Mucosa of rectum (tissue), 2 donors: Measurements from ENCODE around the gene PCCA.
"Not testable (repeated sequence)": the region's sequence is repeated elsewhere in the genome, so short reads cannot be mapped to it uniquely, and the experiment has no call there.

Source experiments
- H3K27ac ChIP-seq, 2 donors: one replicate each; pipeline ENCODE4 v1.7.0; 2013; ENCODE audit warnings: inconsistent platforms in 2 of 2, low read depth in 2 of 2, low read length in 2 of 2
- H3K27me3 ChIP-seq, 2 donors: one replicate each; pipeline ENCODE4 v1.7.0; 2013; ENCODE audit warnings: low read length in 2 of 2; ENCODE audit not compliant: control insufficient read depth in 2 of 2, insufficient read depth in 2 of 2
- H3K36me3 ChIP-seq, 2 donors: one replicate each; pipeline ENCODE4 v1.7.0; 2013; ENCODE audit warnings: low read length in 2 of 2; ENCODE audit not compliant: control insufficient read depth in 2 of 2, insufficient read depth in 2 of 2
- H3K4me1 ChIP-seq, 2 donors: one replicate each; pipeline ENCODE4 v1.7.0; 2013; ENCODE audit warnings: low read length in 2 of 2, mild to moderate bottlenecking in 1 of 2; ENCODE audit not compliant: control insufficient read depth in 2 of 2, insufficient read depth in 2 of 2
- H3K4me3 ChIP-seq, 2 donors: one replicate each; pipeline ENCODE4 v1.7.0; 2013; ENCODE audit warnings: low read length in 2 of 2
- H3K9ac ChIP-seq, 2 donors: one replicate each; pipeline ENCODE4 v1.7.0; 2013; ENCODE audit warnings: low read length in 2 of 2, low read depth in 1 of 2, mild to moderate bottlenecking in 1 of 2
- H3K9me3 ChIP-seq, 2 donors: one replicate each; pipeline ENCODE4 v1.7.0; 2013; ENCODE audit warnings: low read length in 2 of 2; ENCODE audit not compliant: control insufficient read depth in 2 of 2
- donor health status: healthy.
- donor health status: Normal muscosa, but diverticular disease.

The PCCA gene

DNA sequence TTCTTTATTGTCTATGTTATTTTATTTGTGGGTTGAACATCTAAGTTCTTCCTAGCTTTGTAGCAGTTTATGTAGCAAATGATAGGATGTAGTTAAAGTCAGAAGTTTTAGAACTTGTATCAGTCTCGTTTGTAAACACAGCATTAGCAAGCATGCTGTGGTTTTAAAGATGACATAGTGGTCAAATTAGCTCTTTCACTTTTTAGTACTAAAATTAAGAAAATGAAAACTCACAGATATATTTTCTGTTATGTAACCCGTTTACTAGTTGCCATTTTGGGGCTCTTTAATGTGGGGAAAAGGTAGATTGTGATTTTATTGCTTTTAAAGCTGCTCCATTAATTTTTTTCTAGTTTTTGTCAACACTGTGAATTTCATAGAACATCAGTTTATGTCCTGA lies 216.5 kb downstream of the PCCA start:
- H3K36me3 ChIP-seq = peaks cover 10% of the 10 kb centered on the region in 2 donors
- H3K27me3 ChIP-seq = no peaks in the 10 kb centered on the region
- H3K9me3 ChIP-seq = no peaks in the 10 kb centered on the region
- H3K27ac ChIP-seq = no peak overlapping the region
- no peak overlapping the region for H3K9ac ChIP-seq
- H3K4me1 ChIP-seq = no peaks in the 10 kb centered on the region
- no peak overlapping the region for H3K4me3 ChIP-seq

DNA sequence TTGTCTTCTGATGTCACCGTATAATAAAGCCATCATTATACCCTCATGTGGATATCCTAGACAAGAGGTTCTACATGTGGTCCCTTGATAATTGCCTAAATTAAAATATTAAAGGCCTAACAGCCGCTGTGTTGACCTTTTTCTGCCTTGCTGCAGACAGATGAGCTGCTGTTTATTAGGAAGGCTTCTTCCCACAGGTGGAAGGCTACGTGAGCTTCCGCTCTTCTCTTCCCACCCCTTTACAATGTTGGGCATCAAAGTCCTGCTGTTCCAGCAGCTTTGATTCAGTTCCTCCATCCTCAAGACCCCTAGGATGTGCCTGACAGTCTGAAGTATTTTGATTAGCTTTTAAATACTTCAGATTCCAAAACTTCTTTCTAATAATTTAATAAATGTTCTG lies 217.1 kb downstream of the PCCA start:
- H3K36me3 ChIP-seq = peaks cover 10% of the 10 kb centered on the region in 2 donors
- no peaks in the 10 kb centered on the region for H3K9me3 ChIP-seq
- no peaks in the 10 kb centered on the region for H3K27me3 ChIP-seq
- H3K4me3 ChIP-seq = no peak overlapping the region
- H3K9ac ChIP-seq = no peak overlapping the region
- no peaks in the 10 kb centered on the region for H3K4me1 ChIP-seq
- H3K27ac ChIP-seq = no peak overlapping the region

DNA sequence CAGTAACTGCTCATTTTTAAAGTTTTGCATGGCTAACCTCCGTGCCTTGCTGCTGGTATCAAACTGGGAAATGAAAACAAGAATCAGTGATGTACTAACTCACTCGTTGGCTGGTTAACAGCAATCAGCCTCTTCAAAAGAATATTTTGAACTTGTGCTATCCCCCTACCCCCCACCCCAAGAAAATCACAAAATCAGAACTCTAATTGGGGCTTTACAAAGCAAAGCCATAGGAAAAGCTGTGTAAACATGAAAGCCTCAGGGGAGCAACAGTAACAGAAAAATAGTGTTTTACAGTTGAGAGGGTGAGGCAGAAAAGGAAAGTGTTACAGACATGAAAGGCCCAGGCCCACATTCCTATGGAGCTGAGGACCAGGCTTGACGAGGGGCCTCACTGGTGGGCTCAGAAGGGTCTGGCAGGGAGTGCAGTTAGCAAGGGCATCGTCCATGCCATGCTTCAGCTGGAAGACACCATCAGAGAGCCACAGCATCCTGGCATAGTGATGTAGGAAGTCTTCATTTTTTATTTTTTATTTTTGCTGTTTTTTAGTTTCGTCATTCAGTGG lies 217.6 kb downstream of the PCCA start:
- Histone ChIP-seq H3K4me1 (no peaks in the 10 kb centered on the region), H3K9ac (no peak overlapping the region), H3K9me3 (no peaks in the 10 kb centered on the region), H3K27ac (no peak overlapping the region), H3K27me3 (no peaks in the 10 kb centered on the region), H3K4me3 (no peak overlapping the region), H3K36me3 (peaks cover 10% of the 10 kb centered on the region in 2 donors)

DNA sequence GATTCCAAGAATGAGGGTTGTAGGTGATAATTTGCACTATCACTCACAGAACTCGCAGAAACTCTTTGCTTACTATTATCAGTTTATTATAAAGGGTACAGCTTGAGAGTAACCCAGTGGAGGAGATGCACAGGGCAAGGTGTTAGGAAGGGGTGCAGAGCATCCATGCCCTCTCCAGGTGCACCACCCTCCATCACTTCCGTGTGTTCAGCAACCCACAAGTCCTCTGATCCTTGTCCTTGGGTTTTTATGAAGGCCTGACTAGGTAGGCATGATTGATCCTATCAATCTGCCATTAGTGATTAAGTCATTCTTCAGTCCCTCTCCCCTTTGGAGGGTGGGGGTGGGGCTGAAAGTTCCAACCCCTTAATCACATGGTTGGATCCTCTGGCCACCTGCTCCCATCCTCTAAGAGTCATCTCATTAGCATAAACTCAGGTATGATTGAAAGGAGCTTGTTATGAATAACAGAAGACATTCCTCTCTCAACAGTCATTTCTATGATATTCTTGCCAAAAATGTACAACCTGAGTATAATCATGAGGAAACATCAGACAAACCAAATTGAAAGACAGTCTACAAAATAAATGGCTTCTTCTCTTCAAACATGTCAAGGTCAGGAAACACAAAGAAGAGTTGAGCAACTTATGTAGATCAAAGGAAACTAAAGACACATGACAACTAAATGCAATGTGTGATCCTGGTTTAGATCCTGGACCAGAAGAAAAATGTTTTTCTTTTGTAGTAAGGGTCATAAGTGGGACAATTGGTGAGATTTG lies 225.4 kb downstream of the PCCA start:
- H3K27me3 ChIP-seq = no peaks in the 10 kb centered on the region
- peaks cover 0 to 2% of the 10 kb centered on the region in 2 donors for H3K9me3 ChIP-seq
- no peak overlapping the region for H3K27ac ChIP-seq
- peaks cover 13 to 14% of the 10 kb centered on the region in 2 donors for H3K36me3 ChIP-seq
- no peaks in the 10 kb centered on the region for H3K4me1 ChIP-seq
- no peak overlapping the region for H3K4me3 ChIP-seq
- no peak overlapping the region for H3K9ac ChIP-seq

DNA sequence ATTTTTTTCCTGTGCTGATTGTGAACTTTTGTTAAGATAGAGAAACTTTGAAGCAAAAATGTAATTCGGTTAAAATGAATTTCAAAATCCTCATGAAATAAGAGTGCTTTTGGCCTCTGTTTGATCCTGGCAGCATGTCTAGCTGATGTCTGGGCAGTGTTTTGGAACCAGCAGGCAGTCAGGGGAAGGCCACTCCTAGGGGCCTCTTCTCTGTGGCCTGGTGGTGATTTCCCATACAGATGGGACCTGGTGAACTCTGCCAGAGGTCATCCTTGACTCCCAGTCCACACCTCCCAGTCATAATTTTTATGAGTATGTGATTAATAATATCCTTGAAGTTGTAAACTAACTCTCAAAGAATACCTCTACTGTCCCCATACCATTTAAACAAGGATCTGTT lies 226.6 kb downstream of the PCCA start:
- no peak overlapping the region for H3K9ac ChIP-seq
- H3K4me3 ChIP-seq = no peak overlapping the region

DNA sequence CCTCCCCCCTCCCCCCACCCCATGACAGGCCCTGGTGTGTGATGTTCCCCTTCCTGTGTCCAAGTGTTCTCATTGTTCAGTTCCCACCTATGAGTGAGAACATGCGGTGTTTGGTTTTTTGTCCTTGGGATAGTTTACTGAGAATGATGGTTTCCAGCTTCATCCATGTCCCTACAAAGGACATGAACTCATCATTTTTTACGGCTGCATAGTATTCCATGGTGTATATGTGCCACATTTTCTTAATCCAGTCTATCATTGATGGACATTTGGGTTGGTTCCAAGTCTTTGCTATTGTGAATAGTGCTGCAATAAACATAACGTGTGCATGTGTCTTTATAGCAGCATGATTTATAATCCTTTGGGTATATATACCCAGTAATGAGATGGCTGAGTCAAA lies 229.6 kb downstream of the PCCA start:
- not testable (repeated sequence) for H3K4me3 ChIP-seq, H3K9ac ChIP-seq, H3K4me1 ChIP-seq, H3K27me3 ChIP-seq, H3K9me3 ChIP-seq, H3K36me3 ChIP-seq, H3K27ac ChIP-seq

More for the DNA sequence above, 226.6 kb downstream of the PCCA start:
- Histone ChIP-seq H3K27me3 (no peaks in the 10 kb centered on the region), H3K9me3 (peaks cover 0 to 2% of the 10 kb centered on the region in 2 donors), H3K4me1 (no peaks in the 10 kb centered on the region), H3K36me3 (peaks cover 4 to 7% of the 10 kb centered on the region in 2 donors), H3K27ac (no peak overlapping the region)

DNA sequence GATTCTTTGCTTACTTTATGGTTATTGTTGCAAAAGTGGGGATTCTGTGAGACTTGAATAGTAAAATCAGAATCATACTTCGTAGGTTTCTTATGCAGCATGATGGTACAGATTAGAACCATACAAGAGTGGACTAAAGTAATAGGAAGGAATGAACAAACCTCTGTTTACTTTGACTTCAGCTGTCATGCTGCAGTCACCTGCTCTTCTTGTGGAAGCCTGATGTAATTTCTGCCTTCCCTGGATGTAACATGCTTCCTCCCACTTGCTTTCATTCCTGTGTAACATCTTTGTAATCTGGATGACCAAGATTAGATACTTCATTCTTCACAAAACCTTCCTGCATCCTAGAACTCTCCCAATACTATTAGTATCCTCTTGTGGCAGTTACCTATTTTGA lies 235.0 kb downstream of the PCCA start:
- no peak overlapping the region for H3K9ac ChIP-seq

DNA sequence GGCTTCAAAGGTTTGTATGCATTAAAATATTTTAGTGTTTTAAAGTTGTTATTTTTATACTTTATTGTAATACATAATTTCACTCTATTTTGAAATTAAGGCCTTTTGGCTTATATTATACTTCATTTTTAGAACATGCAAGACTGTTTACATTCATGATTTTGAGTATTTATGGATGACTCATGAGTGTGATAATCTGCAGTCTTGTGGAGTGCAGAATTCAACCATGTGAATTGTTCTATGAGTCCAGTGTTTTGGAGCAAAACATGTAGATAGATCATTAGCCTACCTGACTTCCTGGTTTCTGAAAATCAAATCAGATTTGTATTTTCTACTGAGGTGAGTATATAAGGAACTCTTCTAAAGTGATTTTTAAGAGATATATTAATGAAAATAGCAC lies 241.8 kb downstream of the PCCA start:
- H3K27ac ChIP-seq = no peak overlapping the region
- H3K27me3 ChIP-seq = no peaks in the 10 kb centered on the region
- H3K9ac ChIP-seq = no peak overlapping the region
- H3K36me3 ChIP-seq = peaks cover 7 to 10% of the 10 kb centered on the region in 2 donors
- no peaks in the 10 kb centered on the region for H3K4me1 ChIP-seq
- no peaks in the 10 kb centered on the region for H3K9me3 ChIP-seq
- H3K4me3 ChIP-seq = no peak overlapping the region

More for the DNA sequence above, 235.0 kb downstream of the PCCA start:
- no peaks in the 10 kb centered on the region for H3K9me3 ChIP-seq
- no peak overlapping the region for H3K4me3 ChIP-seq
- H3K27me3 ChIP-seq = no peaks in the 10 kb centered on the region
- no peak overlapping the region for H3K27ac ChIP-seq
- no peaks in the 10 kb centered on the region for H3K4me1 ChIP-seq
- peaks cover 9% of the 10 kb centered on the region in 2 donors for H3K36me3 ChIP-seq

DNA sequence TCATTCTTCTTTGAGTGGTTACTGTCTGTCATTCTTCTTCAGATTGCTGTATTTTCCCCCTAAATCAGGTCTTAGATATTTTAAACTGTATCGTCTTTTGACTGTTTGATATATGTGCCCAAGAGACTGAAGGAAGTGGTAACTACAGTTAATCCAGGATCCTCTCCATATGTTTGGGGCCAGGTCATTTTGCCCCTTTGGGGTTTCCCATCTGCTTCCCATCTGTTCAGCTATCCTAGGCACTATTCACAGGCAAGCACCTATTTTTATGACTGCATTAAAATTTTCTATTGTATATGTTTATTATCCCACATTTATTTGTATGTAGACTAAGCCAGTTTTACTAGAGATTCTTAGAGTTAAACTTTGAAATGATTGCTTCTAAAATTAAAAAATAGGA lies 244.2 kb downstream of the PCCA start:
- no peak overlapping the region for H3K4me3 ChIP-seq
- no peaks in the 10 kb centered on the region for H3K27me3 ChIP-seq

DNA sequence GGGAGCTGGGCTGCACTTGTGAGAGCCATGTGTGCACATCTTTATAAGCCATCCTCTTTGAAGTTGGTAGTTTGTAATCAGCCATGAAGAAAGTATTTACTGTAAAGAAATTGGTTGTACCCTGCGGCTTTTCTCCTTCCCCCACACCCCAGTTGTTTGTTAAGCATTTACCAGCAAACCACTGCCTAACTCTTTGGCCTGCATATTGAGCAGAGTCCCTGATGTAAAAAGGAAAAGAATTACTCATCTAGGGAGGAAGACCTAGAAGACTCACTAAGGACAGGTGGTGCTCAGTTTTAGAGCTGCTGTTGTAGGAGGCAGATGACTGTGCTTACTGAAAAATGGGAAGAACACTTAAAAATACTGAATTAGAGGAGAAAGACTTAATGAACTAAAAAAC lies 245.3 kb downstream of the PCCA start:
- H3K36me3 ChIP-seq = peaks cover 7% of the 10 kb centered on the region in 2 donors
- no peak overlapping the region for H3K27ac ChIP-seq
- no peak overlapping the region for H3K9ac ChIP-seq
- H3K9me3 ChIP-seq = no peaks in the 10 kb centered on the region
- no peaks in the 10 kb centered on the region for H3K4me1 ChIP-seq
- no peaks in the 10 kb centered on the region for H3K27me3 ChIP-seq
- no peak overlapping the region for H3K4me3 ChIP-seq

More for the DNA sequence above, 244.2 kb downstream of the PCCA start:
- Histone ChIP-seq H3K9me3 (no peaks in the 10 kb centered on the region), H3K9ac (no peak overlapping the region), H3K27ac (no peak overlapping the region), H3K4me1 (no peaks in the 10 kb centered on the region), H3K36me3 (peaks cover 7% of the 10 kb centered on the region in 2 donors)
